Psoas muscle (tissue), 8 donors: ENCODE measurements around the gene FAM107B. TPM values are rescaled to one million over a fixed set of nuclear protein-coding genes. Genes with fewer than 3 reads are reported as not detected.

ENCODE experiments used
- ATAC-seq, 4 donors: fragments of 200-7000 bp; cut with Tn5 transposase; one replicate each; pipeline ENCODE4 v1.9.1; 2020; ENCODE audit warnings: moderate library complexity in 3 of 4, mild to moderate bottlenecking in 2 of 4
- DNase-seq, 2 donors: peaks; one replicate each; pipeline ENCODE4 v3.0.0-alpha.2; 2020
- H3K27ac ChIP-seq: fragments of 200-600 bp; one replicate; pipeline ENCODE4 v1.8.0; 2022
- H3K27me3 ChIP-seq, 3 donors: fragments of 200-600 bp in 1 of 3; one replicate each; pipeline versions ENCODE4 v1.6.1 to v1.8.0; 2013 to 2022; ENCODE audit warnings: low read length in 2 of 3, mild to moderate bottlenecking in 2 of 3, moderate library complexity in 1 of 3; ENCODE audit not compliant: insufficient read depth in 3 of 3
- H3K36me3 ChIP-seq, 2 donors: fragments of 200-600 bp in 1 of 2; one replicate each; pipeline versions ENCODE4 v1.6.1 to v1.8.0; 2013 to 2022; ENCODE audit warnings: low read depth in 1 of 2, mild to moderate bottlenecking in 1 of 2, moderate library complexity in 1 of 2; ENCODE audit not compliant: insufficient read depth in 1 of 2
- H3K4me1 ChIP-seq: fragments of 200-600 bp; one replicate; pipeline ENCODE4 v1.8.0; 2022
- H3K4me3 ChIP-seq: fragments of 200-600 bp; one replicate; pipeline ENCODE4 v1.8.0; 2022; ENCODE audit warnings: mild to moderate bottlenecking
- H3K9me3 ChIP-seq: fragments of 200-600 bp; one replicate; pipeline ENCODE4 v1.8.0; 2022
- CTCF ChIP-seq: fragments of 200-600 bp; IDR thresholded peaks from one replicate; pipeline ENCODE4 v1.8.0; 2022; ENCODE audit warnings: antibody characterized with exemption
- WGBS, 3 donors: extraction: QIAGEN DNeasy Blood & Tissue Kit; methylation state at CpG; one replicate each; pipeline versions ENCODE4 v1.1.6 to v1.1.7; 2013; 5-methylcytosine and 5-hydroxymethylcytosine counted together
- intact Hi-C, 2 donors: fragments of 100-400 bp; cut with DNase I; formaldehyde crosslinking; loops; one replicate each; pipeline versions ENCODE4 v1.11.0 to v1.14.2; 2022
- polyA plus RNA-seq, 3 donors: library from polyadenylated mRNA; stranded (reverse); fragments of 200-250 nt; gene quantifications; one replicate each; pipeline ENCODE4 v1.2.3, GENCODE V29; 2013
- total RNA-seq, 4 donors: library from RNA; stranded (reverse); fragmentation: NEBNext Ultra II Directional in 2 of 4; extraction: Animal tissue kit (Norgen Biotek cat#: 25700) in 2 of 4; gene quantifications; one replicate each; pipeline versions ENCODE4 v1.2.1 to v1.2.4, GENCODE V29; 2021 to 2023
- donor health status: healthy with polysubstance abuse.
- donor health status: DM: no; HTN: no; CAD: no; lungs with moderate emphysema.
- donor health status: Bipolar disorder and iron deficiency.
- donor health status: healthy.
- donor health status: DM: yes; HTN: yes; CAD: no.
- donor health status: DM: no; HTN: no; CAD: no.
- donor health status: DM: no; HTN: no; CAD: no.
- donor health status: DM: yes; HTN: yes; CAD: no.

Gene FAM107B
- total and polyA plus RNA-seq, 7 donors = 1.0 to 3.1 (median 1.8) TPM

GRCh38 chr10:14667781-14668180, 106.9 kb downstream of the FAM107B start:
- no peaks in the 10 kb centered on the region for H3K9me3 ChIP-seq
- no peak for TF ChIP-seq CTCF
- no peaks in the 10 kb centered on the region for H3K27me3 ChIP-seq
- H3K36me3 ChIP-seq = no peaks in the 10 kb centered on the region
- H3K4me3 ChIP-seq = no peak overlapping the region
- H3K4me1 ChIP-seq = no peaks in the 10 kb centered on the region
- H3K27ac ChIP-seq = no peak overlapping the region
- 84 to 86% (median 86%) methylated on average over 4 of the region's 4 CpGs for WGBS, 3 donors
- DNase-seq (no peak), ATAC-seq (no peak)
- intact Hi-C loops = no loop called here

GRCh38 chr10:14667280-14667679, 107.4 kb downstream of the FAM107B start:
- no peak overlapping the region for H3K4me3 ChIP-seq
- no peak for ATAC-seq

GRCh38 chr10:14665865-14666857, 108.5 kb downstream of the FAM107B start:
- TF ChIP-seq CTCF = no peak
- DNase-seq (no peak), ATAC-seq (no peak)
- Histone ChIP-seq H3K27ac (no peak overlapping the region), H3K4me1 (no peaks in the 10 kb centered on the region), H3K9me3 (no peaks in the 10 kb centered on the region), H3K36me3 (no peaks in the 10 kb centered on the region), H3K27me3 (no peaks in the 10 kb centered on the region), H3K4me3 (no peak overlapping the region)
- 81 to 82% (median 82%) methylated on average over 6 of the region's 6 CpGs for WGBS, 3 donors
- intact Hi-C loops = no loop called here

More at GRCh38 chr10:14667280-14667679, 107.4 kb downstream of the FAM107B start:
- intact Hi-C loops = no loop called here
- WGBS, 3 donors = 81 to 82% (median 82%) methylated on average over 6 of the region's 6 CpGs
- Histone ChIP-seq H3K27ac (no peak overlapping the region), H3K9me3 (no peaks in the 10 kb centered on the region), H3K27me3 (no peaks in the 10 kb centered on the region), H3K36me3 (no peaks in the 10 kb centered on the region), H3K4me1 (no peaks in the 10 kb centered on the region)
- DNase-seq = no peak
- TF ChIP-seq CTCF = no peak

- no peak for DNase-seq
- Histone ChIP-seq H3K27ac (no peak overlapping the region), H3K4me1 (no peaks in the 10 kb centered on the region), H3K27me3 (no peaks in the 10 kb centered on the region), H3K4me3 (no peak overlapping the region), H3K36me3 (no peaks in the 10 kb centered on the region), H3K9me3 (no peaks in the 10 kb centered on the region)
- WGBS, 3 donors = 0 to 3% (median 0%) methylated on average over 1 of the region's 1 CpG
- no peak for ATAC-seq
- TF ChIP-seq CTCF = no peak
- intact Hi-C loops = no loop called here
Measured at GRCh38 chr10:14665304-14665703, 109.4 kb downstream of the FAM107B start.
